ENCODE data around the gene BMP6. TPM values are rescaled to one million over a fixed set of nuclear protein-coding genes. Genes with fewer than 3 reads are reported as not detected.

The BMP6 gene
- total and polyA plus RNA-seq, 7 donors = 0.64 to 5.3 (median 2.2) TPM; not detected in 2

- intact Hi-C loops (cut with DNase I) = no loop called here
- H3K36me3 ChIP-seq = peaks cover 10 to 68% (median 38%) of the 10 kb centered on the region in 4 donors
Measured at GRCh38 chr6:7881765-7882500, 156.0 kb downstream of the BMP6 start.

GRCh38 chr6:7882505-7883257, 156.8 kb downstream of the BMP6 start:
- TF ChIP-seq POLR2AphosphoS5 (IDR thresholded peaks at IDR 0.05) = no peak
- no peak for TF ChIP-seq CTCF (IDR thresholded peaks at IDR 0.05)
- TF ChIP-seq POLR2A (IDR thresholded peaks at IDR 0.05) = no peak
- TF ChIP-seq EP300 (IDR thresholded peaks at IDR 0.05) = no peak
- intact Hi-C loops (cut with DNase I) = no loop called here
- H3K36me3 ChIP-seq = peaks cover 10 to 75% (median 38%) of the 10 kb centered on the region in 4 donors
- H3K27me3 ChIP-seq = no peaks in the 10 kb centered on the region
- no peak overlapping the region for H3K27ac ChIP-seq
- no peaks in the 10 kb centered on the region for H3K9me3 ChIP-seq
- no peak overlapping the region for H3K4me3 ChIP-seq
- H3K4me1 ChIP-seq = no peaks in the 10 kb centered on the region
- 91 to 92% methylated on average over 19 of the region's 19 CpGs for WGBS, 2 donors
- DNase-seq = no peak

More at GRCh38 chr6:7881765-7882500, 156.0 kb downstream of the BMP6 start:
- H3K4me3 ChIP-seq = no peak overlapping the region
- no peaks in the 10 kb centered on the region for H3K9me3 ChIP-seq
- no peaks in the 10 kb centered on the region for H3K4me1 ChIP-seq
- H3K27ac ChIP-seq = no peak overlapping the region
- H3K27me3 ChIP-seq = no peaks in the 10 kb centered on the region
- TF ChIP-seq POLR2AphosphoS5 (IDR thresholded peaks at IDR 0.05) (no peak), POLR2A (IDR thresholded peaks at IDR 0.05) (no peak), EP300 (IDR thresholded peaks at IDR 0.05) (no peak), CTCF (IDR thresholded peaks at IDR 0.05) (no peak)
- no peak for DNase-seq
- WGBS, 2 donors = 88 to 93% methylated on average over 8 of the region's 8 CpGs

GRCh38 chr6:7883381-7883780, 157.5 kb downstream of the BMP6 start:
- intact Hi-C loops (cut with DNase I) = no loop called here
- WGBS, 2 donors = 95% methylated on average over 8 of the region's 8 CpGs

GRCh38 chr6:7886132-7886531, 160.2 kb downstream of the BMP6 start:
- intact Hi-C loops (cut with DNase I) = no loop called here
- no peak for DNase-seq
- no peaks in the 10 kb centered on the region for H3K9me3 ChIP-seq
- no peaks in the 10 kb centered on the region for H3K27me3 ChIP-seq
- H3K4me1 ChIP-seq = no peaks in the 10 kb centered on the region
- H3K4me3 ChIP-seq = no peak overlapping the region
- TF ChIP-seq POLR2A (IDR thresholded peaks at IDR 0.05) (no peak), EP300 (IDR thresholded peaks at IDR 0.05) (no peak), POLR2AphosphoS5 (IDR thresholded peaks at IDR 0.05) (no peak), CTCF (IDR thresholded peaks at IDR 0.05) (no peak)
- no peak overlapping the region for H3K27ac ChIP-seq
- WGBS, 2 donors = 97 to 100% methylated on average over 3 of the region's 3 CpGs
- H3K36me3 ChIP-seq = peaks cover 10 to 100% (median 63%) of the 10 kb centered on the region in 4 donors

More at GRCh38 chr6:7883381-7883780, 157.5 kb downstream of the BMP6 start:
- no peak for DNase-seq
- Histone ChIP-seq H3K27me3 (no peaks in the 10 kb centered on the region), H3K4me1 (no peaks in the 10 kb centered on the region), H3K36me3 (peaks cover 10 to 82% (median 44%) of the 10 kb centered on the region in 4 donors), H3K27ac (no peak overlapping the region), H3K9me3 (no peaks in the 10 kb centered on the region), H3K4me3 (no peak overlapping the region)
- TF ChIP-seq CTCF (IDR thresholded peaks at IDR 0.05) = no peak
- TF ChIP-seq EP300 (IDR thresholded peaks at IDR 0.05) = no peak
- TF ChIP-seq POLR2A (IDR thresholded peaks at IDR 0.05) = no peak
- TF ChIP-seq POLR2AphosphoS5 (IDR thresholded peaks at IDR 0.05) = no peak

Measured in sigmoid colon (tissue), 7 donors.